CD4-positive, alpha-beta T cell treated with Interleukin-15 for 4 hours (primary cell): ENCODE data around the gene SPPL3.

ENCODE experiments used
- DNase-seq: peaks from one replicate; pipeline ENCODE4 v3.0.0-alpha.2; 2020; ENCODE audit warnings: low spot score

The SPPL3 gene

DNA sequence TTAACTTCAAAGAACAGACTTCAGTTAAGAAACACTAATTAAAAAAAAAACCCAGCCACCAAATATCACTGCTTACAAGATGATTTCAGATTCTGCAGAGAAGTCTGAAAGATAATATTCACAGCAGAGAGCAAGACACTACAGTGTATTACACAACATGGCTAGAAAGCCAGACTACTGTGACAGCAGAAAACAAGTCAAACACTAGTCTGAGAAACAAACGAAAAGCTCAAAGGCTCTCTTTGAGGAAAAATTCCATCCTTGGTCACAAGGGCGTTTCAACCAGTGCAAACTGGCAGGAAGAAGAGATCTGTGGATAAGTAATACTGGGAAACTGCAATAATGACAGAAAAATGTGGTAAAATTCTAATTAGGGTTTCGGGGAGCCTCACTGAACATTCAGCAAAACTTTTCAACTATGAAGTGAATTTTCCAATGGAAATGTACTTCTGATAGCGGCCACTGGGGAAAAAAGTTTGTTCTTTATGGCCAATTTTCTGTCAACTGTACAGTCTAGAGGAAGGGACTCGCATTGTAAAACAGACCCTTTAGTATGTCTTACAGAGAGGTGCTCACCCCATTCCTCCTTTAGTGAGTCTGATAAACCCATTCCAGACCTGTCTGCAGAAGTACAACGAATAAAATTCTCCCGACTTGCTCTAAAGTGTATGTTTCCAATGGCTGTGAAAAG is 128.2 kb downstream of the SPPL3 start:
- no peak for DNase-seq

- DNase-seq, result no peak
Measured at GRCh38 chr12:120774169-120774916, 129.8 kb downstream of the SPPL3 start.

DNA sequence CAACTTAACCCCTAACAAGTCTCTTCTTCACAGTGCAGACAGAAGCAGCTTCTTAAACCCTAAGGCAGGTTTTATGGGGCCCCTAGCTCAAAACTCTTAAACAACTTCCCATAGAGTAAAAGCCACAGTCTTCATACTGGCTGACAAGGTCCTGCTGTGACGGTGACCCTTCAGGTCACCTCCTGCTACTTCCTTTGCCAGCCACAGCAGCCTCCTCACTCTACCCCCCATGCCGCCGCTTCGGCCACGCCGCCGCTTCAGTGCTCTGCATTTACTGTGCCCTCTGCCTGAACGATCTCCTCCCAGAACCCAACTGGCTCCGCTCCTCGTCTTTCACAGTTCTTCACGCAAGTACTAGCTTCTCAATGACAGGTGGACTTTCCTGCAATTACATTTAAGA is 133.1 kb downstream of the SPPL3 start:
- no peak for DNase-seq

GRCh38 chr12:120767071-120768024 is 136.8 kb downstream of the SPPL3 start:
- DNase-seq, result no peak

DNA sequence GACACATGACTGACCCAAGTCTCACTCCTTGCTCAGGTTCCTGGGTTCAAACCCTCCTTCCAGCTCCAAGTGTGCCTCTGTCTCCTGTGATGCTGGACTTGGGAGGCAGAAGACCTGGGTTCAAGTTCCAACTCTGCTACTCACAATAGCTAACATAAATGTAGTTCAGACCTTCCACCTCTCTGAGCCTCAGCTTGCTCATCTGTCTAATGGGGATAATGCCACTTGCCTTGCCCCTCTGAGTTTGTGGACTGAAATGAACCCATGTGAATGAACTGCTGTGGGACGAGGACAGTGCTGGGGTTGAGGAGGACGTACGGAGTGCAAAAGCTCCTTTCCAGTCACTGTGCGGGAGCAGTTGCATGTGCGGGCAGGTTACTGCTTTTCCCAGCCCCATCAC is 137.6 kb downstream of the SPPL3 start:
- DNase-seq, result no peak

DNA sequence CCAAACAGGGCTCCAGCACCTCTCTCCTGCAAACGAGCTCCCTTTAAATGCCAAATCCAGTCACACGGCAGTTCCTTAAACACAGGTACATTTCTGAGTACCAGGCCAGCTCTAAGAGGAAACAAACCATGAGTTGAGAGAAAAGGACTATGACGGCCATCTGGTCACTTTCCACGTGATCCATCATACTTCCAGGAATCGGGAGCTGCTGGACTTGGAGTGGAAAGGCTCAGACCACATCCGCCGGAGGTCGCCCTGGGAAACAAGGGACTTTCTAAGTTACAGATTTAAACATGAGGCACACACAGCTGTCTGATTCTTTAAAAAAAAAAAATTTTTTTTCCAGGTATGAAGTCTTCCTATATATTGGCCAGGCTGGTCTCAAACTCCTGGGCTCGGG is 139.3 kb downstream of the SPPL3 start:
- DNase-seq, result no peak

GRCh38 chr12:120763250-120763649 is 140.9 kb downstream of the SPPL3 start:
- DNase-seq, result no peak

GRCh38 chr12:120762086-120762485 is 142.1 kb downstream of the SPPL3 start:
- DNase-seq, result no peak

GRCh38 chr12:120761519-120761934 is 142.6 kb downstream of the SPPL3 start:
- DNase-seq, result no peak

- DNase-seq, result no peak
Measured at GRCh38 chr12:120760349-120761254, 143.6 kb downstream of the SPPL3 start.

DNA sequence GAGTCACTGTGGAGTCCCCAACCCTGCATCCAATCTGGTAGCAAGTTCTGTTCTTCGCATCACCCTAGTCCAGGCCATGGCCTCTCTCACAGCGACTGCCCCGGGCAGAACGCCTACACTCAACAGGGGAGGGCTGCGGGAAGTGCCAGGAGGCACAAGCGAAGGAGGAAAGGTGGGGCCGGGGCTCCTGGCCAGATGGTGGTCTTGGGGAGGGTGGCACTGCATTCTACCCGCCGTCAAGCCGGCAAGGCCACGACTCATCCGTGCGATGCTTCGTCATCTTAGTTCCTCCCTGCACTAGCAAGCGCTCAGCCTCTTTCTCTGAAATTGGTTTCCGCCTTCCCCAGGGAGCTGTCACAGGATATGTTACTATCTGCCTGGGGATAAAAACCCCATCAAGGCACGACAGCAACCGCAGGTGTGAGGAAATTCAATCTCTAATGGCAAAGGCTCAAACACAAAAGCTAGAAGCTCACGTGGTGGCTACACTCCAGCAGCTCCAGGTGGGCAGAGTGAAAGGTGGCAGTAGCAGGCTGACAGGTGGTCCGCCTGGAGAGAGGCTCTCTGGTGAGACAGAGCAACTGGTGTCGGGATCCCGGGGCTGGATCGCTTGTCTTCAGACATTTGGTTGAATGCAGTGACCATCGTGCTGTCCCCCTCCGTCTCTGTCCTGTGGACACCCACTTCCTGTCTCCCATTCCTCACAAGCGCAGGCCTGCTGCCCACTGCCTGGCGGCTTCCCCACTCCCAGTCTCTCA is 144.4 kb downstream of the SPPL3 start:
- no peak for DNase-seq

- no peak for DNase-seq
Measured at GRCh38 chr12:120758798-120759590, 145.2 kb downstream of the SPPL3 start.

DNA sequence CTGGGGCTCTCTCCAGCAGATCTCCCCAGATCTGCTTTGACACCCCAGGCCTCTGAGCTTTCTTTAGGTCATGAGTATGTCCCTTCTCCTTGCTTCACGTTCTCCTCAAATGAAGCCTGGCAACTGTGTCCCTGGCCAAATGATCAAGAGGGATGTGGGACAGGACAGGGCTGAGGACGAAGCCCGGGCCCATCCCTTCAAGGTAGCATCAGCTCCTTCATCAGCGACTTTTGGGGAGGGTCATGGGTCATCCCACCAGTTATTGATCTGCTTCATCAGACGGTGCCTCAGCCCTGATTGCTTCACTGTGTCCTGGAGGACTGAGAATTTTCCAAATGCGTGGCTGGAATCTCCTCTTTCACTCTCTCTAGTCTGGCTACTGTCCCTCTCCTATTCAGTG is 146.2 kb downstream of the SPPL3 start:
- DNase-seq, result no peak

GRCh38 chr12:120757226-120757742 is 146.9 kb downstream of the SPPL3 start:
- no peak for DNase-seq

GRCh38 chr12:120755269-120755668 is 148.9 kb downstream of the SPPL3 start:
- no peak for DNase-seq

DNA sequence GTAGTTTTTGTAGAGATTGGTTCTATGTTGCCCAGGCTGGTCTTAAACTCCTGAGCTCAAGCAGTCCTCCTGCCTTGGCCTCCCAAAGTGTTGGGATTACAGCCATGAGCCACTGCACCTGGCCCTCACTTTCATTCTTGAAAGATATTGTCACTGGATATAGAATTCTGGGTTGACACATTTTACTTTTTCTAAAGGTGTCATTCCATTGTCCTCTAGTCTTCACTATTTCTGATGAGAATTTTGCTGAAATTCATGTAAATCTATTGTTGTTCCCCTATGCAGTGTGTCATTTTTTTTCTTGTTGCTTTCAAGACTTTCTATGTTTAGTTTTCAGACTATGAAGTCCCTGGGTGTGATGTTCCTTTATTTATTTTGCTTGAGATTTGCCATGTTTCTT is 149.4 kb downstream of the SPPL3 start:
- no peak for DNase-seq

DNA sequence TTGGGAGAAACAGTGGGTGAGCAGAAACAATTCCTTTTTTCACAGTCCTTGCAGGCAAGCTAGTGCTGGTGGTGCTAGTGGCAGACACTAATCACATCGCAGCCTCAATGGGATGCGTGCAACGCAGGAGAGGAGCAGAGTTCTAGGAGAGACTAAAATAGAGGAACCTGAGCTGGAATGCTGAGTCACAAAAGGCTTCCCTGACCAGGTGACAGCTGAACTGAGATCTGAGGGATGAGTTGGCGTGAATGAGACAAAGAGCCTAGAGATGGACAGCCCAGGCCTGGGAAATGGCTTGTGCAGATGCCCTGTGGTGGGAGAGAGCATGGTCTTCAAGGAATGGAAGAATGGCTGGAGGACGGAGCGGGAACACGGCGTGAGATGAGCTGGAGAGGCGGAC is 152.8 kb downstream of the SPPL3 start:
- no peak for DNase-seq

- DNase-seq, result no peak
Measured at GRCh38 chr12:120750806-120751205, 153.4 kb downstream of the SPPL3 start.

DNA sequence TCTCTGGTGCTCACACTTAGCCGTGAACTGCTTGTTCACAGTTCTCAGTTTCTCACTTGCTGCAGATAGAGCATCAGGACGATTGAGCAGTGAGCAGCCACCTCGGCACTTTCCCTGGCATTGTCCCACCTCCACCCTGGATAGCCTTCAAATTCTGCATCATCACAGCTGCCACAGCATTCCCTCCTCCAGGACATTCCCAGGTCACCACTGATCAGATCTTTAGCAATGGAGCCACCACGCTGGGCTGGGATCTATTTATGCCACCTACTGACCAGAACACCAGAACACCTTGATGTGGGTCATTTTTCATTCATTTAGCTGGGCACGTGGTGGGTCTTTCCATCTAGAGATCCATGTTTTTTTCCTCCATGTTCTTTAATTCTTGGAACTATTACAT is 154.9 kb downstream of the SPPL3 start:
- no peak for DNase-seq

GRCh38 chr12:120748242-120748641 is 155.9 kb downstream of the SPPL3 start:
- DNase-seq, result no peak
